Kidney glomerular epithelial cell (primary cell): Measurements from ENCODE around the gene DGKA.

Experiments
- DNase-seq: peaks from one replicate; lab custom pipeline; 2025; lab: John Stamatoyannopoulos, UW

DGKA gene

GRCh38 chr12:55931780-55932550, 1.0 kb downstream of the DGKA start:
- DNase-seq, result peak; percentile 26

DNA sequence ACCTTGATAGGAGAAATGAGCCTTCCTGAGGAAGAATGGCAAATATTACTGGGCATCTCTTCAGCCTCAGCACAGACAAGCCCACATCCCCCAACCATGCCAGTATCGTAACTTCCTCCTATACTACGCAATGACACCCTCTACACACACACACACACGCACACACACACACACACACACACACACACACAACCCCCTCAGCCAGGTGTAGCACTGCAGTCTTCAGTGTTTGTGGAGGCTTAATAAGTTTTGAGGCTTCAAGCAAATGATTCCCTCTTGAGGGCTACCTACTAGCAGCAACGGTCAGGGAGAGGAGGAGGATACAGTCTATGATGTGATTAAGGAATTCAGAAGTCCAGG, 1.6 kb downstream of the DGKA start:
- no peak for DNase-seq

- DNase-seq, result peak; percentile 8
These were observed 2.3 kb downstream of the DGKA start for GRCh38 chr12:55933169-55933798.

GRCh38 chr12:55933799-55934742, 3.1 kb downstream of the DGKA start:
- DNase-seq, result no peak

- DNase-seq, result no peak
These were observed 3.8 kb downstream of the DGKA start for GRCh38 chr12:55934773-55935172.

GRCh38 chr12:55935738-55936151, 4.8 kb downstream of the DGKA start:
- no peak for DNase-seq

- DNase-seq, result no peak
These were observed 7.0 kb downstream of the DGKA start for GRCh38 chr12:55937981-55938380.

DNA sequence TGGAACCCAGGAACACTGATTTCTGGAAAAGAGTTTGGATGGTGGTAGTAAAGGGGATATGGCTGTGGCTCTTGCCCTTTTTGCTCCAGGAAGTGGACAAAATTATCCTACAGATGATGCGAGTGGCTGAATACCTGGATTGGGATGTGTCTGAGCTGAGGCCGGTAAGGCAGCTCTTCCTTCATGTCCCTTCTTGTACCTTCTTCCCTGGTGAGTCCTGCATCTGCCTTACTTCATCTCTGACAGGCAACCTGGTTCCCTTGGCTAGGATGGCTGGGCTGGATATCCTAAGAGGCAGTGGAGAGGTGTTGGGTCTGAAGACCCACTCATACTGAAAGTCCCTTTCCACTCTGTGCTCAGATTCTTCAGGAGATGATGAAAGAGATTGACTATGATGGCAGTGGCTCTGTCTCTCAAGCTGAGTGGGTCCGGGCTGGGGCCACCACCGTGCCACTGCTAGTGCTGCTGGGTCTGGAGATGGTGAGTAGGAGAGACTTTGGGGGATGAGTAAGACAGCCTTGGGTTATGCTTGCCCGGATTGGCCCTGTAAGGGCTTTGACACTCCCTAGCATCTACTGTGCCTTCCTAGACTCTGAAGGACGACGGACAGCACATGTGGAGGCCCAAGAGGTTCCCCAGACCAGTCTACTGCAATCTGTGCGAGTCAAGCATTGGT, 8.0 kb downstream of the DGKA start:
- DNase-seq, result no peak

GRCh38 chr12:55940065-55940732, 9.2 kb downstream of the DGKA start:
- DNase-seq, result peak; percentile 69

- DNase-seq, result no peak
These were observed 11.1 kb downstream of the DGKA start for GRCh38 chr12:55942055-55942454.

- no peak for DNase-seq
These were observed 11.7 kb downstream of the DGKA start for GRCh38 chr12:55942577-55943136.

- DNase-seq, result no peak
These were observed 15.6 kb downstream of the DGKA start for GRCh38 chr12:55946553-55946952.

GRCh38 chr12:55955344-55955743, 24.4 kb downstream of the DGKA start:
- no peak for DNase-seq

- peak; percentile 83 for DNase-seq
These were observed 25.0 kb downstream of the DGKA start for GRCh38 chr12:55955800-55956508.

- no peak for DNase-seq
These were observed 26.3 kb downstream of the DGKA start for GRCh38 chr12:55957106-55957859.

- no peak for DNase-seq
These were observed 32.8 kb downstream of the DGKA start for GRCh38 chr12:55963760-55964159.

DNA sequence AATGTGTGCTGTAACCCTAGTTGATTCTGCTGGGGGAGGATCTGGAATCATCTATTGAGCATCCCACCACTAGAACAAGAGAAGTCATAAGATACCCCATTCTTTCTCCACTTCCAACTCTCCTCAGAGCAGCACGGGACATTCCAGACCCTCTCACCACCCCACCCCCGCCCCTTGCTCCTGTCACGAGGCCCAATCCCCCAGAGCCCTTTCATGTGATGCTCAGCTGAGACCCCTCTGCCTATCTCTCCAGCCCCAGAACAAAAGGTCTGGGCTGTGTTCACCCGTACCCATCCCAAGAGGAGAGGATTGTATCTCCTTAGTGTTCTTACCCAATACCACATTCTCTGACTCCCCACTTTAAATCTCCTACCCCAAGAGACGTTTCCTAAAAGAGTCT, 34.3 kb downstream of the DGKA start:
- DNase-seq, result no peak

DNA sequence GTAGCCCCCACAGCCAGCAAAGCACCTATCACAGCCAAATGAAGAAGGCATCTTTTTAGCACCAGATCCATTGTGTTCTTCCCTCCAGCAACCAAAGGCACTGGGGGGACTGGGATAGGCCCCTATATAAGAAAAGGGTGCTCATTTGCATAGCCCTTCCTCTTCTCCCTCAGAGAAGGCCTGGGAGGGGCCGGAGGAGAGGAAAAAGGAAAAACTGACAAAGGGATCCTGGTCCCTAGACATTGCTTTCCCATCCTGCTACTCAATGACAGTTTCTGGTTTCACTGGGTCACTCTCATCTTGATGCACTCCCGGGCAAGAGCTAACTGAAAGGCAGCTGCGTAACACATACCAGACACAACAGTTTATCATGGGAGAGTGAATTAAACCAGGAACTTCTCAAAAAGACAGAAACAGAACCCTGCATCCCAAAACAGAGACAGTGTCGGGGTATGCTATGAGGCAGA, 35.0 kb downstream of the DGKA start, which contains the start of gene PMEL:
PMEL (minus strand) TSS at position 102 of the 467 bp plus-strand sequence; CDS start at position 71, 31 bp downstream.
- no peak for DNase-seq
